ENCODE data around the gene CHST11.

- TF ChIP-seq CTCF (IDR thresholded peaks at IDR 0.05) = no peak
- TF ChIP-seq POLR2A (IDR thresholded peaks at IDR 0.05) = no peak
- no peak for TF ChIP-seq EP300 (IDR thresholded peaks at IDR 0.05)
Observed at GRCh38 chr12:104691721-104692556, 235.2 kb downstream of the CHST11 start.

Measured in ovary (tissue), 3 donors.